ENCODE measurements around the gene OSBPL2.

Gene OSBPL2

GRCh38 chr20:62303340-62304226 is 65.3 kb downstream of the OSBPL2 start:
- DNase-seq = no peak

DNA sequence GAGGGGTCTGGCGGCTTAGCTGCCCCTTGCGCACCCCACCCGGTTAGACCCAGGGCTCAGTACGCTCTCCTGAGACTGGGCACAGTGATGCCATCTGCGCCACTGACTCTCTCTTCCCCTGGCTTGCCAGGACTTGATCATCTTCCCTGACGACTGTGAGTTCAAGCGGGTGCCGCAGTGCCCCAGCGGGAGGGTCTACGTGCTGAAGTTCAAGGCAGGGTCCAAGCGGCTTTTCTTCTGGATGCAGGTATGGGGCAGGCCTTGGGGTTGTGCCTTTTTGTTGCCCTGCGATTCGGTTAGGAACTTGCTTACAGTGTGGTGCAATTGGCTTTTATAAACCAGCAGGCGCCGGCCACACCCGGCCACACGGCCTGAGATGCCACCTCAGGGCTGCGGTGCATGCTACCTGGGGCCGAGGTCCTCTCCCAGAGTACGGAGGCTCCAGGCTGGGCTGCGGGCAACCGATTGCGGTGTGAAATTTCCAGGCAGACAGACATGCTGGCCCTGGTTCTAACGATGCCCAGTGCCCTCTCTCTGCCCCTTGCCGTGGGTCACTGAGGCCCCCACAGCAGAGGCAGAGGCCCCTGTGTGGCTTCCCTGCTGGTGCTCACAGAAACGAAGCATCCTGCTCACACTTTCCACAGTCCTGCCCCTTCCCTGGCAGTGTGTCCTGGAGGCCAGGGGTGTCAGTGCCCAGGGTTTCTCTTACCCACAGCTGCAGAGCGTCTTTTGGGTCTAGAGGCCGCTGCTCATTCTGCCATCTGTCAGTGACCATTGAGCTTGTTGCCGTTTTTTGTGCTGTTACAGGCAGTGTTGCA is 66.2 kb downstream of the OSBPL2 start:
- no peak for DNase-seq

- DNase-seq = no peak
Measured at GRCh38 chr20:62305149-62305764, 66.9 kb downstream of the OSBPL2 start.

GRCh38 chr20:62305765-62306413 is 67.6 kb downstream of the OSBPL2 start:
- no peak for DNase-seq

GRCh38 chr20:62306414-62307187 is 68.3 kb downstream of the OSBPL2 start:
- DNase-seq = no peak

GRCh38 chr20:62307226-62308101 is 69.1 kb downstream of the OSBPL2 start:
- no peak for DNase-seq

- DNase-seq = no peak
Measured at GRCh38 chr20:62308102-62308822, 69.9 kb downstream of the OSBPL2 start.

DNA sequence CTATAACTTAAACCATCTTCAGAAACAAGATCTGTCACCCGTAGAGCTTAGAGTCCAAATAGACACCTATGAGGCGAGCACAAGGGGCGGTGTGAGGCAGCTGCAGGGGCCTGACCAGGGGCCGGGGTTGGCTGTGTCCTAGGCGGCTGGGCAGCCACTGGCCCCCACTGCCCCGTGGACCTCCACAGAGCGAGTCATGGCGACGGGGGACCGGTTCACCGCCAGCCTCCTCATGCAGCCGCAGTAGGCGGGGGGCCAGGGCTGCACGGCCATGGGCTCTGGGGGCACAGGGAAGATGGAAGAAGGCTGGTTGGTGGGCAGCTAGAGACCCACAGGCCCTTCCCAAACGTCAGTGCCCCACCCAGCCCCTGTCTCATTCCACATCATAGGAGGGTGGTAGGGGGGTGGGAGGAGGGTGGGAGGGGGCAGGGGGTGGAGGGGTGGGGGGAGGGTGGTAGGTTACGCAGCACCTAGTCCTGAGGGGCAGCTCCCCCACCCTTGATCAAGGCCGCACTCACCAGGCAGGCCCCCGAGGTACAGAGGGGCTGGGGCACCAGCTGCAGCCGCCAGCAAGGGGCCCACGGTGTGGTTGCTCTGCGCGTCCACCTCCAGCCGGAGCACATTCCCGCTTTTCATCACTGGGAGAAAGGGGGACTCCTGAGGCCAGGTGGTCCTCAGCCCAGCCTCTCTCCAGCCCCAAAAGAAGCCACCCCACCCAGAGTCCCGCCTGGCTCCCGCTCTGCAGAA is 71.0 kb downstream of the OSBPL2 start:
- no peak for DNase-seq

DNA sequence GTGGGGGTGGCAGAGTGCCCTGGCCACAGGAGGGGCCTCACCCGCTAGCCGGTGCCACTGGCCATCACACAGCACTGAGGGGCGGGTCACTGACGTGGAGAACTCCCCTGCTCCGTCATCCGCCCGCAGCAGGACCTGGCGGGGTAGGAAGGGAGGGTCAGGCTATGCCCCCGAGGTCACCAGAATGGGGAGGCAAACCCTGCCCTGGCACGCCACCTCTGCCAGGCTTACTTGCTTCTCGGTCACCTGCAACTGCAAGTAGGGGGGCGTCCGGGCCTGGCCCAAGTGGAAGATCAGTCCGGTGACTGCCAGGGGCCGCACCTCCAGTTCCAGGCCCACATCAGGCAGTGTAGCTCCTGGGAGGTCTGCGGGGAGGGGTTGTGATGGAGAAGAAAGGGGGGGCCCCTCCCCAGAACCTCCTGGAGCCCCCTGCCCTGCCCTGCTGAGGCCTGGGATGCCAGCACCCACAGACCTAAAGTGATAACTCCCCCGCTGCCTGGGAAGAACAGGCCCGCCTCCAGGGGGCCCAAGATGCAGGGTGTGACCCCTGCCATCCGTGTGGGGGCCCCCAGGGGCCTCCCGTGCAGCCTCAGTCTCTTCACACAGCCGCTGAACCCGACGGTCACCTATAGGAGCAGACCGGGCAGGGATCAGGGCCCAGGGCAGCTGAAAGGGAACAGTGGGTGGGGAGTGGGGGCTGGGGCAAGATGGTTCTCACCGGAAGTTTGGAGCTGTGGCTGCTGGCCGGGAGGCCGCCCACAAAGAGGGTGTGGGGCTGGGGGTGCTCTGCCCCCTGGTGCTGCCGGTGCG is 71.8 kb downstream of the OSBPL2 start:
- DNase-seq = no peak

GRCh38 chr20:62310757-62311121 is 72.4 kb downstream of the OSBPL2 start:
- no peak for DNase-seq

DNA sequence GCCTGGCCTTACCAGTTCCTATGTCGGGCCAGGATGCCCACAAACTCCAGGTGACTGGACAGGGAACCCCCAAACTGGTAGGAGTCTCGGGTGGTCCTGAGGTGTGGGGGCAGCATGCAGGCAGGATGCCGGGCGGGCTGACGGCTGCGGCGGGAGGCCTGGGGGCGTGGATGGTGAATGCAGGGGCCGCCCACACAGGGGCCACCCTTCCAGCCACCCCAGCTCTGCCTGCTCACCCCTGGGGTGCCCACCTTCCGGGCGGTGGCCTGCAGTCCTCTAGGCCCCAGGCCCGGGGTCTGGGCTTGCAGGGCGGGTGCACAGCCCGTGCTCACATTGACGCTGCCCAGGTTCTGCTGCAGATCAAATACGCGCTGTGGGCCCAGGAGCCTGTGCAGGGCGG is 72.8 kb downstream of the OSBPL2 start:
- no peak for DNase-seq

DNA sequence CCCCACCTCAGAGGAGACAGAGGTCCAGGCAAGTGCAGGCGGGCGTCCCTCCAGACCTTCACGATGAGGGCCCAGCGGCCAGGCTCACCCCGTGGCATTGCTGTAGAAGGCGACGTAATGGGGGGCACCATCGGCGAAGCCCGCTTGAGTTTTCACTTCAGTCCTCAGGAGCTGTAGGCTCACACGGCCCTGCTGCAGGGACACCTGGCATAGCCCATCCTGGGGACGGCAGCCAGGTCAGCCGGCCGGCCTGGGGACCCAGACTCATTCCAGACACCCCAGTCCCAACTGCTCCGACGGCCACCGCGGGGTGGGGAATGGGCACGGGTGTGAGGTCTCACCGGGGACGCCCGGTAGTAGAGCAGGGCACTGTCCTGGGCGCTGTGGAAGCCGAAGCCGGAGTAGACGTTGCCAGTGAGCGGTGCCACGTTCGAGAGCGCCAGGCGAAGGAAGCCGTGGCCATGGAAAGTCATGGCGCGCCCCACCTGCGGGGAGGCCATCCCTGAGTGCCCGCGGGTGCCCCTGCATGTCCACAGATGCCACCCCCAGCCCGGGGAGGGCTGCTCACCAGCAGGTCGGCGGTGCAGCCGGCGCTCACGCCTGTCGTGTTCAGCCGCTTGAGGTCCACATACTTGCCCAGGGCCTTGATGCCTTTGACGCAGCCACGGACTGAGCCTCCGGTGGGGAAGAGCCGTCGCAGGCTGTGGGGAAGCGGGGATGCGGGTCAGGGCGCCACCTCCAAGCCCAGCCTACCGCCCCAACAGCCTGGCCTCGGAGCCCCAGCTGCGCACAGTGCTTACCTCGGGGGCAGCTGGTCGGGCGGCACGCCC is 73.7 kb downstream of the OSBPL2 start:
- no peak for DNase-seq

GRCh38 chr20:62312662-62312977 is 74.3 kb downstream of the OSBPL2 start:
- DNase-seq = no peak

GRCh38 chr20:62313021-62313420 is 74.7 kb downstream of the OSBPL2 start:
- no peak for DNase-seq

DNA sequence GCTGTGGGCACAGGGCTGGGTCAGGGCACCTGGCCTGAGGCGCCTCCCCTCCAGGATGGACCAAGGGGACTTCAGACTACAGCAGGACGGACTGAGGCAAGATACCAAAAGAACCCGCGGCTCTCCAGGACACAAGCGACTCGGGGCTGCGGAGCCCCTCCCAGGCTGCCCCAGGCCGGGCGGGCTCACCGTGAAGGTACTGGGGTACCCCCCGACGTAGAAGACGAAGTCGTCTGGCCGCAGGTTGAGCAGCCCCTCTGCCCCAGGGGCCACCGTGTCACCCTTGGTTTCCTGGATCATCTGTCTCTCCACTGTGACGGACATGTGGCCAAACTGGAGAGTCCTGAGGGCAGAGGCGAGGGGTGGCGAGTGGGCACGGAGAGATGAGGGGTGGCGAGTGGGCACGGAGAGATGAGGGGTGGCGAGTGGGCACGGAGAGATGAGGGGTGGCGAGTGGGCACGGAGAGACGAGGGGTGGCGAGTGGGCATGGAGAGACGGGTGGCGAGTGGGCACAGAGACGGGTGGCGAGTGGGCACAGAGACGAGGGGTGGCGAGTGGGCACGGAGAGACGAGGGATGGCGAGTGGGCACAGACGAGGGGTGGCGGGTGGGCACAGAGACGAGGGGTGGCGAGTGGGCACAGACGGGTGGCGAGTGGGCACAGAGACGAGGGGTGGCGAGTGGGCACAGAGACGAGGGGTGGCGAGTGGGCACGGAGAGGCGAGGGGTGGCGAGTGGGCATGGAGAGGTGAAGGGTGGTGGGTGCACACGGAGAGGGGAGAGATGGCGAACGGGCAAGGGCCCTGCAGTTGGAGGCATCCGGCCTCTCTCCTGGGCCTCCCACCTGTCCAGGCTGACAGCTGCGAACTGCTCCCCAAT is 75.4 kb downstream of the OSBPL2 start:
- DNase-seq = no peak

- no peak for DNase-seq
Measured at GRCh38 chr20:62314339-62314638, 76.0 kb downstream of the OSBPL2 start.

- no peak for DNase-seq
Measured at GRCh38 chr20:62314711-62315302, 76.5 kb downstream of the OSBPL2 start.

All from NCI-H510A treated with DMSO at 0.1 percent for 48 hours (cell line).